ENCODE data around the gene KRABD2.

KRABD2 gene

DNA sequence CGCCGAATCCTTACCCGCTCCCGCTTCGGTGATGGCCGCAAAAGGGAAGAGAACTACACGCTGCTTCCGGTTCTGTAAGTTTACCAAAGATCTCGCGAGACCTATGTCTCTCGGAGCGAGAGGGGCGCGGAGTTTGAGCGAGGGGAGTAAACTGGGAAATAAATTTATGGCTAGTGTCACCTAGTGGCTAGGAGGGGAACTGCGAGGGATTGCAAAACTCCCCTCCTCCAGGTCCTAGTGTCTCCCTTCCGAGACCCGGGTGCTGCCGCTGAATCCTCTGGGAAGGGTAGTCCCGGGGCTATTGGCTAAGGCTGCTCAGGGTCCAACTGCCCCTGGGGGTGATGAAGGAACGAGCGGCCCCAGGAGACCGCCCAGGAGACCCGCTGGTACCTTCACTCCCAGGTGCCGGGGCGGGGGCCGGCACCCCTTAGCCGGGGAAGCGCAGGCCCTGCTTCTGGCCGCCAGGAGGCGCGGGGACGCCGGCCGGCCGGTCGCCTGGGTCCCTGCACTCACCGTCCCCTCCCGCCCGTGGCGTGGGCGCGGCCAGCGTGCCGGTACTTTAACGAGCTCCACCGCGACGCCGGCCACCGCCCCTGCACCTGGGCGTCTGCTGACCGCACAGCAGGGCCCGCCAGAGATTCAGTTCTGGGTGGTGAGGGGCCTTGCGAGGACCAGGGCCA is 6.8 kb upstream of the KRABD2 start, which contains the start of gene RPL26:
Gene RPL26, minus strand, starts transcription at position 51 of the 680 bp plus-strand sequence. CDS start 883 bp downstream, outside the sequence.
- no peaks in the 10 kb centered on the region for H3K9me2 ChIP-seq (ENCODE audit: insufficient read depth)
- no peaks in the 10 kb centered on the region for H3K9me3 ChIP-seq (ENCODE audit: control insufficient read depth in 1 of 2, insufficient read depth in 1 of 2, low read depth in 1 of 2, low read length in 2 of 2)
- ATAC-seq (peak; percentile 88), DNase-seq (ENCODE audit: low read depth, low spot score) (peak; percentile 97)
- peak within 1 kb of the TSS; percentile 85 to 98 for H3K4me3 ChIP-seq (replicated peaks in 1 of 2; ENCODE audit: low read depth in 1 of 2, low read length in 2 of 2)
- peak within 1 kb of the TSS; percentile 93 for H3K9ac ChIP-seq (ENCODE audit: low read length)
- peak within 1 kb of the TSS; percentile 50 for H2AFZ ChIP-seq (ENCODE audit: low read depth, low read length, poor library complexity, severe bottlenecking)
- H3K4me2 ChIP-seq (ENCODE audit: low read length), result peak within 1 kb of the TSS; percentile 85
- peak within 1 kb of the TSS; percentile 96 for H3K27ac ChIP-seq (ENCODE audit: low read depth, low read length)
- intact Hi-C loops (cut with micrococcal nuclease), result loop anchor here (1.0 to 10.0 kb wide), 7 partner anchors 53 to 512 kb away; partner anchors contain the start of genes CTC1, HES7 and PFAS
- ChIA-PET CTCF (interaction anchor here (0.7 to 2.8 kb wide), 22 partner anchors 14 to 1139 kb away, joined by 3 to 45 read pairs (median 4); partner anchors contain the start of genes CTC1, MYH10 and NDEL1), POLR2A (interaction anchor here (0.7 to 2.0 kb wide), 15 partner anchors 9 to 485 kb away, joined by 3 to 17 read pairs (median 4); partner anchors contain the start of genes CTC1, MYH10, NDEL1 and PFAS), RAD21 (ENCODE audit: low non-redundant PET in 1 of 2, low total read pairs in 2 of 2, uncharacterized antibody in 2 of 2, unreplicated experiment in 2 of 2) (interaction anchor here (0.6 to 1.5 kb wide), 12 partner anchors 25 to 1146 kb away, joined by 3 to 8 read pairs (median 4); partner anchors contain the start of genes CTC1 (in 1 of the 2) and NDEL1 (in 1 of the 2))
- peaks cover 20 to 44% of the 10 kb centered on the region in 2 experiments for H3K4me1 ChIP-seq (ENCODE audit: control insufficient read depth in 1 of 2, insufficient read depth in 2 of 2, low read length in 2 of 2)
- H4K20me1 ChIP-seq (ENCODE audit: insufficient read depth), result peaks cover 22% of the 10 kb centered on the region; the same call in 1 of the 2 replicates
- peaks cover 53% of the 10 kb centered on the region for H3K79me2 ChIP-seq (ENCODE audit: insufficient read depth, low read length)
- peaks cover 28 to 43% of the 10 kb centered on the region in 2 experiments for H3K36me3 ChIP-seq (ENCODE audit: control insufficient read depth in 1 of 2, insufficient read depth in 2 of 2, low read length in 2 of 2)
- BruUV-seq (replicated peaks), result no TSS peak
- no peaks in the 10 kb centered on the region for H3K27me3 ChIP-seq (ENCODE audit: insufficient read depth, low read length)
- TF ChIP-seq CEBPB (IDR thresholded peaks at IDR 0.05; ENCODE audit: low read depth), result peak; percentile 96
- TF ChIP-seq SRF (IDR thresholded peaks at IDR 0.05; ENCODE audit: low read depth), result peak; percentile 79; the same call in 1 of the 2 replicates
- peak; percentile 91 for TF ChIP-seq MAX (IDR thresholded peaks at IDR 0.05)
- TF ChIP-seq RAD21 (IDR thresholded peaks at IDR 0.05; ENCODE audit: low read depth), result peak; percentile 70
- TF ChIP-seq POLR2AphosphoS5 (IDR thresholded peaks at IDR 0.05; ENCODE audit: low read depth, low read length), result peak; percentile 97
- TF ChIP-seq, protein P1, sequence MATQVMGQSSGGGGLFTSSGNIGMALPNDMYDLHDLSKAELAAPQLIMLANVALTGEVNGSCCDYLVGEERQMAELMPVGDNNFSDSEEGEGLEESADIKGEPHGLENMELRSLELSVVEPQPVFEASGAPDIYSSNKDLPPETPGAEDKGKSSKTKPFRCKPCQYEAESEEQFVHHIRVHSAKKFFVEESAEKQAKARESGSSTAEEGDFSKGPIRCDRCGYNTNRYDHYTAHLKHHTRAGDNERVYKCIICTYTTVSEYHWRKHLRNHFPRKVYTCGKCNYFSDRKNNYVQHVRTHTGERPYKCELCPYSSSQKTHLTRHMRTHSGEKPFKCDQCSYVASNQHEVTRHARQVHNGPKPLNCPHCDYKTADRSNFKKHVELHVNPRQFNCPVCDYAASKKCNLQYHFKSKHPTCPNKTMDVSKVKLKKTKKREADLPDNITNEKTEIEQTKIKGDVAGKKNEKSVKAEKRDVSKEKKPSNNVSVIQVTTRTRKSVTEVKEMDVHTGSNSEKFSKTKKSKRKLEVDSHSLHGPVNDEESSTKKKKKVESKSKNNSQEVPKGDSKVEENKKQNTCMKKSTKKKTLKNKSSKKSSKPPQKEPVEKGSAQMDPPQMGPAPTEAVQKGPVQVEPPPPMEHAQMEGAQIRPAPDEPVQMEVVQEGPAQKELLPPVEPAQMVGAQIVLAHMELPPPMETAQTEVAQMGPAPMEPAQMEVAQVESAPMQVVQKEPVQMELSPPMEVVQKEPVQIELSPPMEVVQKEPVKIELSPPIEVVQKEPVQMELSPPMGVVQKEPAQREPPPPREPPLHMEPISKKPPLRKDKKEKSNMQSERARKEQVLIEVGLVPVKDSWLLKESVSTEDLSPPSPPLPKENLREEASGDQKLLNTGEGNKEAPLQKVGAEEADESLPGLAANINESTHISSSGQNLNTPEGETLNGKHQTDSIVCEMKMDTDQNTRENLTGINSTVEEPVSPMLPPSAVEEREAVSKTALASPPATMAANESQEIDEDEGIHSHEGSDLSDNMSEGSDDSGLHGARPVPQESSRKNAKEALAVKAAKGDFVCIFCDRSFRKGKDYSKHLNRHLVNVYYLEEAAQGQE (IDR thresholded peaks at IDR 0.05; ENCODE audit: low read depth), result no peak
- peak; percentile 86 for TF ChIP-seq POLR2A (IDR thresholded peaks at IDR 0.05; ENCODE audit: borderline replicate concordance, extremely low read depth, insufficient read depth, insufficient read length)
- TF ChIP-seq, protein P2, sequence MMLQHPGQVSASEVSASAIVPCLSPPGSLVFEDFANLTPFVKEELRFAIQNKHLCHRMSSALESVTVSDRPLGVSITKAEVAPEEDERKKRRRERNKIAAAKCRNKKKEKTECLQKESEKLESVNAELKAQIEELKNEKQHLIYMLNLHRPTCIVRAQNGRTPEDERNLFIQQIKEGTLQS (IDR thresholded peaks at IDR 0.05), result no peak
- no peak for TF ChIP-seq ZNF274 (IDR thresholded peaks at IDR 0.05; ENCODE audit: low read depth, low read length)
- TF ChIP-seq EGR1 (IDR thresholded peaks at IDR 0.05; ENCODE audit: low read depth), result peak; percentile 85
- peak; percentile 93 for TF ChIP-seq YY1 (IDR thresholded peaks at IDR 0.05; ENCODE audit: extremely low read depth, insufficient replicate concordance, low read depth, low read length)
- no peak for TF ChIP-seq EZH2phosphoT487 (IDR thresholded peaks at IDR 0.05; ENCODE audit: borderline replicate concordance)
- TF ChIP-seq ELF1 (IDR thresholded peaks at IDR 0.05; ENCODE audit: borderline replicate concordance, low read depth), result peak; percentile 90
- peak; percentile 50 for TF ChIP-seq FOSL1 (IDR thresholded peaks at IDR 0.05; ENCODE audit: low read depth)
- TF ChIP-seq ZFX (IDR thresholded peaks at IDR 0.05), result no peak; the same call in 1 of the 2 replicates
- no peak for TF ChIP-seq EZH2 (IDR thresholded peaks at IDR 0.05)
- TF ChIP-seq TCF7L2 (IDR thresholded peaks at IDR 0.05; ENCODE audit: borderline replicate concordance, extremely low read depth, insufficient read depth, insufficient read length), result no peak
- TF ChIP-seq CBX3 (IDR thresholded peaks at IDR 0.05; ENCODE audit: low read depth), result peak; percentile 73
- TF ChIP-seq, protein P3, sequence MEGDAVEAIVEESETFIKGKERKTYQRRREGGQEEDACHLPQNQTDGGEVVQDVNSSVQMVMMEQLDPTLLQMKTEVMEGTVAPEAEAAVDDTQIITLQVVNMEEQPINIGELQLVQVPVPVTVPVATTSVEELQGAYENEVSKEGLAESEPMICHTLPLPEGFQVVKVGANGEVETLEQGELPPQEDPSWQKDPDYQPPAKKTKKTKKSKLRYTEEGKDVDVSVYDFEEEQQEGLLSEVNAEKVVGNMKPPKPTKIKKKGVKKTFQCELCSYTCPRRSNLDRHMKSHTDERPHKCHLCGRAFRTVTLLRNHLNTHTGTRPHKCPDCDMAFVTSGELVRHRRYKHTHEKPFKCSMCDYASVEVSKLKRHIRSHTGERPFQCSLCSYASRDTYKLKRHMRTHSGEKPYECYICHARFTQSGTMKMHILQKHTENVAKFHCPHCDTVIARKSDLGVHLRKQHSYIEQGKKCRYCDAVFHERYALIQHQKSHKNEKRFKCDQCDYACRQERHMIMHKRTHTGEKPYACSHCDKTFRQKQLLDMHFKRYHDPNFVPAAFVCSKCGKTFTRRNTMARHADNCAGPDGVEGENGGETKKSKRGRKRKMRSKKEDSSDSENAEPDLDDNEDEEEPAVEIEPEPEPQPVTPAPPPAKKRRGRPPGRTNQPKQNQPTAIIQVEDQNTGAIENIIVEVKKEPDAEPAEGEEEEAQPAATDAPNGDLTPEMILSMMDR (IDR thresholded peaks at IDR 0.05 in 2 of 3, conservative IDR thresholded peaks at IDR 0.05 in 1 of 3; ENCODE audit: borderline replicate concordance in 1 of 3, insufficient read depth in 1 of 3, low read depth in 2 of 3, low read length in 2 of 3), result peak; percentile 62 to 98 (median 96)
- TF ChIP-seq SP1 (IDR thresholded peaks at IDR 0.05; ENCODE audit: low read depth), result peak; percentile 87
- TF ChIP-seq JUND (IDR thresholded peaks at IDR 0.05), result no peak
- peak; percentile 84 for TF ChIP-seq SIN3A (IDR thresholded peaks at IDR 0.05; ENCODE audit: low read depth)
